ENCODE measurements around the gene CDH4.

CDH4 gene

DNA sequence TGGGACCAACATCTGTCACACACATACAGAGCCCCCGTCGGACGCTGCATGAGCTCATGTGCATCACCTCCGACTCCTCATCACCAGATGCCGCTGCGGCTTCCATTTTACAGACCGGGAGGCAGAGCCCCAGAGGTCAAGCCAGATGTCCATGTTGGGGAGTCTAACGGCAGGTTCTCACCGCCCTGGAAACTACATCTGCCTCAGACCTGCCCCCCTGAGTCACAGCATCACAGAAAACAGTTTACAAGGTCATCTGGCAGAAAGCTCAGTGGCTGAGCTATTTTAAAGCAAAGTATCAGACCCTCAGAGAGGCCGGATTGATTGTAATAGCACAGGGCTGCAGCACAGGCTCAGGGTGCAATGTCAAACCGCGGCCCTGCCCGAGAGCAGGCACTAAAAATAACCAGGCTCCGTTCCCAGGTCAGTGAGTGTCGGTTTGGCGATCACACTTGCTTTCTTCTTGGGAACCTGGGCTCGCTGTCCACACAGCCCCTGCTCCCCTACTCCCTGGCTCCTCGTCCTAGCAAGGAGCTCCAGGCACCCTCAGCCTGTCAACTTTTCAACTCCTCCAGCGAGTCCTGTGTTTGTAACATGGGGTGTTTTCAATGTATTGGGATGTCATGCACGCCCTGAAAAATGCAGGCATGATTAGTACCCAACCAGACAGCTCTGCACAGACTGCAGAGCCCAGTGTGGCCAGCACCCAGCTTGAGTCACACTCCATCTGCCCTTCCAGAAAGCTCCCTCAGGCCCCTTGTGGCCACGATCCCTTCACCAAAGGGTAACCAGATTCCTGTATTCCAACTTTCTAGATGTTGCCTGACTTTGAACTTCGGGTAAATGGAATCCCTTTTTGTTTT lies 264.5 kb downstream of the CDH4 start:
- no peak overlapping the region for H3K27ac ChIP-seq
- TF ChIP-seq, protein P1, sequence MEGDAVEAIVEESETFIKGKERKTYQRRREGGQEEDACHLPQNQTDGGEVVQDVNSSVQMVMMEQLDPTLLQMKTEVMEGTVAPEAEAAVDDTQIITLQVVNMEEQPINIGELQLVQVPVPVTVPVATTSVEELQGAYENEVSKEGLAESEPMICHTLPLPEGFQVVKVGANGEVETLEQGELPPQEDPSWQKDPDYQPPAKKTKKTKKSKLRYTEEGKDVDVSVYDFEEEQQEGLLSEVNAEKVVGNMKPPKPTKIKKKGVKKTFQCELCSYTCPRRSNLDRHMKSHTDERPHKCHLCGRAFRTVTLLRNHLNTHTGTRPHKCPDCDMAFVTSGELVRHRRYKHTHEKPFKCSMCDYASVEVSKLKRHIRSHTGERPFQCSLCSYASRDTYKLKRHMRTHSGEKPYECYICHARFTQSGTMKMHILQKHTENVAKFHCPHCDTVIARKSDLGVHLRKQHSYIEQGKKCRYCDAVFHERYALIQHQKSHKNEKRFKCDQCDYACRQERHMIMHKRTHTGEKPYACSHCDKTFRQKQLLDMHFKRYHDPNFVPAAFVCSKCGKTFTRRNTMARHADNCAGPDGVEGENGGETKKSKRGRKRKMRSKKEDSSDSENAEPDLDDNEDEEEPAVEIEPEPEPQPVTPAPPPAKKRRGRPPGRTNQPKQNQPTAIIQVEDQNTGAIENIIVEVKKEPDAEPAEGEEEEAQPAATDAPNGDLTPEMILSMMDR (conservative IDR thresholded peaks at IDR 0.05): no peak
- TF ChIP-seq ZFX (IDR thresholded peaks at IDR 0.05): no peak

DNA sequence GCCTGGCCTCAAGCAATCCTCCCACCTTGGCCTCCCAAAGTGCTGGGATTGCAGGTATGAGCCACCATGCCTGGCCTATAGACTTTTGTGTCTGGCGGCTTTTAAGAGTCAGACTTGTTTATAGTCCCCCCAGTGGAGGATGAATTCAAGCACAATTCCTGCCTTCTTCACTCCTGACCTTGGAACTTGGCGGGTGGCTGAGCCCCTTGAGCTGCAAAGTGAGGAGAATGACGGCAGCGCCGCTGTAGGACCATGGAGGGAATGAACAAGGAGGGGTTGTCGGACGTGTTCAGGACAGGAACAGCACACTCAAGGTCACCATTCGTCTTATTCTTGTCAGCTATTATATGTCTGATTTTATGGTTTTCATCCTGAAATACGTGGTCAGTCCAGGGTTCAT lies 265.4 kb downstream of the CDH4 start:
- TF ChIP-seq ZFX (IDR thresholded peaks at IDR 0.05): no peak

DNA sequence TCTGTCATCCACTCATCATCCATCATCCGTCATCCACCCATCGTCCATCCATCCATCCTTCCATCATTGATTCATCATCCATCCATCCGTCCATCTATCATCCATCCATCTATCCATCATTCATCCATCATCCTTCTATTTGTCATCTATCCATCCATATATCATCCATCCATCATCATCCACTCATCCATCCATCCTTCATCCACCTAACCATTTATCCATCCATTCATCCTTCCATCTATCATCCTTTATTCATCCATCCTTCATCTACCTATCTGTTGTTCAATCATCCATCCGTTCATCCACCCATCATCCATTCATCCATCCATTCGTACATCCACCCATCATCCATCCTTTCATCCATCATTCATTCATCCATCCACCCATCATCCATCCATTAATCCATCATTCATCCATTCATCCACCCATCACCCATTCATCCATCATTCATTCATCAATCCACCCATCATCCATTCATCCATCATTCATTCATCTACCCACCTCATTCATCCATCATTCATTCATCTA lies 266.4 kb downstream of the CDH4 start:
- H3K27ac ChIP-seq: no peak overlapping the region
- no peak for TF ChIP-seq ZFX (IDR thresholded peaks at IDR 0.05)
- TF ChIP-seq, protein P1 (conservative IDR thresholded peaks at IDR 0.05): no peak

More for the DNA sequence above, 265.4 kb downstream of the CDH4 start:
- no peak overlapping the region for H3K27ac ChIP-seq

DNA sequence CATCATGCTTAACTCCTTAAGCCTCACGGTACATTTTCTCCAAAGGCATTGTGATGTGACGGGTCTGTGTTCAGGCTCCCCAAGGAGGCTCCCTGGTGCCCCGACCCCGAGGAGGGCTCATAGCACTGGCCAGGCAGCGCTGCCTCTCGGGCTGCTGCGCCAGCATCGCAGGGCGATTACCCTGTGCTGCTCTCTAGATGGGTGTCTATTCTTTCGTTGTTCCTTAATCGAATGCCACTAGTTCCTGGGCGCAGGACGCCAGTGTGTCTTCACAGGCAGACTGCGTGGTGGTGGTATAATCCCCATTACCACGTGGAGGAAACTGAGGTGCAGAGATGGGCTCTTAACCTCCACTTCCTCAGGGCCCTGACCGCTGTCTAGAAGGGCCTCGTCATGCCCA lies 267.4 kb downstream of the CDH4 start:
- H3K27ac ChIP-seq: no peak overlapping the region
- TF ChIP-seq, protein P1 (conservative IDR thresholded peaks at IDR 0.05): no peak
- no peak for TF ChIP-seq ZFX (IDR thresholded peaks at IDR 0.05)

DNA sequence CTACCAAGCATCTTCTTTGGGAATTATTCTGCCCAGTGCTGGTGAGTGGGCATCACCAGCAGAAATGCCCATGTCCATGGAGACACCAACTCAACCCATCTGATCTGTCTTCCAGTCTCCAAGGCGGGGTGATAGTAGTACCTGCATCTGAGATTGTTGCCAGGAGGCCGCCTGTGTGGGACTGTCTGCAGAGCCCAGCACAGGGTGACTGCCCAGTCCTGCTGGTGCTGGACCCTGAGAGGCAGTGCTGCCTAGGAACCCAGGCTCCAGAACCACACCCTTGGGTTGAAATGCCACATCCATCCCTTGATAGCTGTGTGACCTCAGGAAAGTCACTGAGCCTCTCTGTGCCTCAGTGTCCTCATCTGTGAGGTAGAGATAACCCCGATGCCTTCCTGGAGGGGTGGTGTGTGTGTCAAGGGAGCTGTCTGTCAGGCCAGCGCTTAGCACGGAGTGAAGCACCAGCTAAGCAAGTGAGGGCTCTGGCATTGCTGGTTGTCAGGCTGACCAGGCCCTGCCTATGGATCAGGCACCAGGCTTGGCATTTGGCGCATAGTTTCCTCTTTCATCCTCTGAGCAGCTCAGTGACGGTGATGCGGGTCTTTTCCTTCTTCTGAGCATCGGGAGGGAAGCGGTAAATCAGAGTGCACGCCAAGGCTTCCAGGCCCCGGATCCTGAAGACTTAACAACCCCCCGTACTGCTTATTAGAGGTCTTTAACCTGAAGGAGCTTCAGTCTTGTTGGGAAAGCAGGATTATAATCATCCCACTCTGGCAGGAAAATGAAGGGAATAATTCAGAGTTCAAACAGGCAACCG lies 268.2 kb downstream of the CDH4 start:
- H3K27ac ChIP-seq: no peak overlapping the region
- TF ChIP-seq, protein P1 (conservative IDR thresholded peaks at IDR 0.05): no peak
- TF ChIP-seq ZFX (IDR thresholded peaks at IDR 0.05): no peak

DNA sequence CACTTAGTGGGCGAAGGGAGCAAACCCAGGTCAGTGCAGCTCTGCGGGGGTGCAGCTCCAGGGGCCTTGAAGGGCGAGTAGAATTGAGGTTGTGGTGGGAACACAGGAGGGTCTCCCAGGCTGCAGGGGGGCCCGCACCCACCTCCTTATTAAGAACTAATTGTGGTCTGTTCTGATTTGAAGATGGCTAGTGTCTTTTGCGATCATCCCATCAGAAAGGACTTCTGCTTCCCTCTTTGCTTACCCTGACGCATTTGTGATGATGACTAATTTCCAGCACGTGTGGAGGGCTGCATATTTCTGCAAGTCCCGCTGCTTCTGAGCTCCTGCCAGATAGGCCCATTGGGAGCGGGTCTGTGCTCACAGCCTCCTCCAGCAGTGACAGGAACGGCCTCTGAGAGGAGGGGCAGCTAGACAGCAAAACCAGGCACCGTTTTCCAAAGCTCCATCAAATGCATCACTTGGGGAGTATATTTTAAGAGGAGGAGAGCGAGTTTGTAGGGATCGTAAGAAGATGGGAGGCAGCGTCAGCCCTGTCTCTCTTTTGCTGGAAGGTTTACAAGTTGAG lies 268.9 kb downstream of the CDH4 start:
- no peak for TF ChIP-seq ZFX (IDR thresholded peaks at IDR 0.05)
- TF ChIP-seq, protein P1 (conservative IDR thresholded peaks at IDR 0.05): no peak
- no peak overlapping the region for H3K27ac ChIP-seq

DNA sequence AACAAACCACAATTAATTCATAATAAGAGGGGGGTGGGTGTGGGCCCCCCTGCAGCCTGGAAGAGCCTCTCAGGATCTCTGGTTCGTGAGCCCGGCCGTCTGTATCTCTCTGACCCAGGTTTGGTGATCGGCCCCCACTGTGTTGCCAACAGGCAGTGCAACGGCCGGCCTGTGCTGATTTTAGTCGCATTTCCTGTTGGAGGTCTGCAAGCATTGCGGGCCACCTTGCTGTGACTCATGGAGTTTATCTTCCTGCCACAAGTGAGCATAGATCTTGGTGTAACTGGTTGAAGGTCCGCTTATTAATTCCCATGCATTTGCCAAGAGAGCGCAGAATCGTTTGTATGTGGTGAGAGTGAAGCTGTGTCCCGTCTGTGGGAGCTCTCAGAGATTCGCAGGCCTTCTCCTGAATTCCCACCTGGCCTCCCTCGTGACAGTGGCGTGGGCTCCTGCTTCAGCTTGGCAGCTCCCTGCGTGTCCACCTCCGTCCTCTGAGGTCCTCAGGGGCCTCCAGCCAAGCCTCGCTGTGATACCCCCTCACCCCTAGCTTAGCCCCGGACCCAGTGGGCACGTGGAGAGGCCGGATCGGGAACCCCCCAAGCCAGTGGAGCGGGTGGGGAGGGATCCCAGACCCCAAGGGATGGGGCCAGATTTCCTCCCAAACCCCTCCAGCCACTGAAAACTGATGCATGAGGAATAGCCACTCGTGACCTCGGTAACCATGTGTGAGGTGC lies 269.8 kb downstream of the CDH4 start:
- no peak overlapping the region for H3K27ac ChIP-seq
- TF ChIP-seq, protein P1 (conservative IDR thresholded peaks at IDR 0.05): no peak

All from C4-2B (cell line).